H9 (cell line): ENCODE results near the gene TMEM87A. TPM values are rescaled to one million over a fixed set of nuclear protein-coding genes. Genes with fewer than 3 reads are reported as not detected.

Experiments
- DNase-seq: peaks from one replicate; pipeline ENCODE4 v3.0.0-alpha.2; 2017
- H2AFZ ChIP-seq: one replicate; pipeline ENCODE4 v1.6.1; 2013; ENCODE audit warnings: mild to moderate bottlenecking, low read length, control low read depth, moderate library complexity
- H2AK5ac ChIP-seq: 2 replicates; pipeline ENCODE4 v1.6.1; 2013; ENCODE audit warnings: low read length, control low read depth, mixed read lengths; ENCODE audit not compliant: insufficient read length
- H2BK120ac ChIP-seq: one replicate; pipeline ENCODE4 v1.6.1; 2013; ENCODE audit warnings: low read depth, mild to moderate bottlenecking, low read length, control low read depth, inconsistent platforms; ENCODE audit not compliant: poor library complexity, severe bottlenecking
- H2BK12ac ChIP-seq: 2 replicates; pipeline ENCODE4 v1.6.1; 2013; ENCODE audit warnings: low read length, control low read depth, mixed read lengths, low read depth; ENCODE audit not compliant: insufficient read length
- H2BK15ac ChIP-seq: 2 replicates; pipeline ENCODE4 v1.6.1; 2013; ENCODE audit warnings: low read depth, low read length, control low read depth
- H2BK20ac ChIP-seq: one replicate; pipeline ENCODE4 v1.6.1; 2013; ENCODE audit warnings: low read depth, mild to moderate bottlenecking, low read length, control low read depth, inconsistent platforms; ENCODE audit not compliant: poor library complexity, severe bottlenecking
- H2BK5ac ChIP-seq: 2 replicates; pipeline ENCODE4 v1.6.1; 2013; ENCODE audit warnings: low read length, control low read depth, mixed read lengths; ENCODE audit not compliant: insufficient read length
- H3K14ac ChIP-seq: 2 replicates; pipeline ENCODE4 v1.6.1; 2013; ENCODE audit warnings: low read length, control low read depth; ENCODE audit not compliant: insufficient read depth
- H3K18ac ChIP-seq: 2 replicates; pipeline ENCODE4 v1.6.1; 2013; ENCODE audit warnings: low read depth, mild to moderate bottlenecking, mixed read lengths, low read length, control low read depth; ENCODE audit not compliant: insufficient read length
- H3K23ac ChIP-seq: 2 replicates; pipeline ENCODE4 v1.6.1; 2013; ENCODE audit warnings: low read length, control low read depth, mixed read lengths, low read depth; ENCODE audit not compliant: insufficient read length
- H3K23me2 ChIP-seq: 2 replicates; pipeline ENCODE4 v1.6.1; 2013; ENCODE audit warnings: low read depth, mild to moderate bottlenecking, mixed read lengths, low read length, control low read depth; ENCODE audit not compliant: insufficient read length, poor library complexity, severe bottlenecking
- H3K27ac ChIP-seq: 2 replicates; pipeline ENCODE4 v1.5.1; 2013; ENCODE audit warnings: low read length, control low read depth, mixed read lengths, low read depth; ENCODE audit not compliant: insufficient read length
- H3K27me3 ChIP-seq: 2 replicates; pipeline ENCODE4 v1.6.1; 2013; ENCODE audit warnings: low read length, control low read depth, inconsistent platforms; ENCODE audit not compliant: insufficient read depth
- H3K4ac ChIP-seq: 2 replicates; pipeline ENCODE4 v1.6.1; 2013; ENCODE audit warnings: low read depth, mild to moderate bottlenecking, control low read depth, inconsistent platforms, low read length, moderate library complexity
- H3K4me1 ChIP-seq: 2 replicates; pipeline ENCODE4 v1.6.1; 2013; ENCODE audit warnings: low read length, control low read depth, inconsistent platforms; ENCODE audit not compliant: insufficient read depth
- H3K4me2 ChIP-seq: 2 replicates; pipeline ENCODE4 v1.6.1; 2013; ENCODE audit warnings: low read length, control low read depth, mixed read lengths; ENCODE audit not compliant: insufficient read length, insufficient read depth
- H3K56ac ChIP-seq: 2 replicates; pipeline ENCODE4 v1.6.1; 2013; ENCODE audit warnings: low read depth, mild to moderate bottlenecking, mixed read lengths, low read length, control low read depth; ENCODE audit not compliant: insufficient read length
- H3K79me1 ChIP-seq: 2 replicates; pipeline ENCODE4 v1.6.1; 2013; ENCODE audit warnings: low read depth, mild to moderate bottlenecking, moderate library complexity, low read length, control low read depth, inconsistent platforms; ENCODE audit not compliant: insufficient read depth, poor library complexity, severe bottlenecking
- H3K79me2 ChIP-seq: 2 replicates; pipeline ENCODE4 v1.6.1; 2013; ENCODE audit warnings: low read length, control low read depth, inconsistent platforms; ENCODE audit not compliant: insufficient read depth
- H3K9ac ChIP-seq: 2 replicates; pipeline ENCODE4 v1.6.1; 2013; ENCODE audit warnings: low read length, control low read depth, mixed read lengths; ENCODE audit not compliant: insufficient read length; ENCODE audit errors: extremely low read depth
- H3K9me3 ChIP-seq: one replicate; pipeline ENCODE4 v1.6.1; 2013; ENCODE audit warnings: low read depth, low read length, inconsistent platforms; ENCODE audit not compliant: control insufficient read depth
- H3T11ph ChIP-seq: one replicate; pipeline ENCODE4 v1.6.1; 2013; ENCODE audit warnings: mild to moderate bottlenecking, low read length, control low read depth, inconsistent platforms
- H4K20me1 ChIP-seq: one replicate; pipeline ENCODE4 v1.6.1; 2013; ENCODE audit not compliant: control insufficient read depth, insufficient read length, insufficient read depth
- H4K5ac ChIP-seq: 2 replicates; pipeline ENCODE4 v1.6.1; 2013; ENCODE audit warnings: low read depth, mild to moderate bottlenecking, mixed read lengths, low read length, control low read depth; ENCODE audit not compliant: insufficient read length
- H4K8ac ChIP-seq: replicated peaks from 2 replicates; pipeline ENCODE4 v1.6.1; 2013; ENCODE audit warnings: low read length, control low read depth, mixed read lengths, low read depth; ENCODE audit not compliant: insufficient read length
- H4K91ac ChIP-seq: 2 replicates; pipeline ENCODE4 v1.6.1; 2013; ENCODE audit warnings: low read depth, mild to moderate bottlenecking, moderate library complexity, mixed read lengths, low read length, control low read depth; ENCODE audit not compliant: insufficient read length
- H3K27ac Mint-ChIP-seq, 3 experiments: 2 replicates in 2 of 3; 3 replicates in 1 of 3; pipeline ENCODE4 v1.8.0; 2020 to 2021; ENCODE audit warnings: mixed read lengths in 3 of 3, mild to moderate bottlenecking in 1 of 3, moderate library complexity in 1 of 3
- H3K27me3 Mint-ChIP-seq: 2 replicates; pipeline ENCODE4 v1.8.0; 2021; ENCODE audit warnings: low read depth, mild to moderate bottlenecking, moderate library complexity, mixed read lengths
- H3K36me3 Mint-ChIP-seq, 3 experiments: 2 replicates in 2 of 3; 3 replicates in 1 of 3; pipeline ENCODE4 v1.8.0; 2020 to 2021; ENCODE audit warnings: low read depth in 3 of 3, mixed read lengths in 3 of 3; ENCODE audit not compliant: insufficient read depth in 1 of 3
- H3K4me1 Mint-ChIP-seq, 2 experiments: 2 replicates each; pipeline ENCODE4 v1.8.0; 2020; ENCODE audit warnings: mixed read lengths in 2 of 2
- H3K4me3 Mint-ChIP-seq, 2 experiments: 2 replicates in 1 of 2; 3 replicates in 1 of 2; pipeline ENCODE4 v1.8.0; 2020 to 2021; ENCODE audit warnings: mild to moderate bottlenecking in 2 of 2, mixed read lengths in 2 of 2, moderate library complexity in 1 of 2
- H3K9me3 Mint-ChIP-seq, 2 experiments: 2 replicates in 1 of 2; 3 replicates in 1 of 2; pipeline ENCODE4 v1.8.0; 2020; ENCODE audit warnings: mild to moderate bottlenecking in 2 of 2, mixed read lengths in 2 of 2, moderate library complexity in 1 of 2
- WGBS: extraction: QIAGEN DNeasy Blood & Tissue Kit; methylation state at CpG from one replicate; pipeline ENCODE4 v1.1.7; 2013; ENCODE audit warnings: missing lambda C conversion rate, low lambda C conversion rate, mixed read lengths; ENCODE audit not compliant: insufficient read length; ENCODE audit errors: extremely low coverage; 5-methylcytosine and 5-hydroxymethylcytosine counted together
- total RNA-seq: library from RNA; stranded (reverse); gene quantifications from 2 replicates; pipeline ENCODE4 v1.2.1, GENCODE V29; 2021
- TF ChIP-seq, protein P1 (sequence below): fragments of 200-600 bp; sonication (generic); conservative IDR thresholded peaks from 3 replicates; pipeline ENCODE4 v1.8.0; 2021; ENCODE audit warnings: antibody characterized with exemption, mild to moderate bottlenecking

Gene TMEM87A
- total RNA-seq, 1 experiment from 2014 or later: 46.7 TPM

DNA sequence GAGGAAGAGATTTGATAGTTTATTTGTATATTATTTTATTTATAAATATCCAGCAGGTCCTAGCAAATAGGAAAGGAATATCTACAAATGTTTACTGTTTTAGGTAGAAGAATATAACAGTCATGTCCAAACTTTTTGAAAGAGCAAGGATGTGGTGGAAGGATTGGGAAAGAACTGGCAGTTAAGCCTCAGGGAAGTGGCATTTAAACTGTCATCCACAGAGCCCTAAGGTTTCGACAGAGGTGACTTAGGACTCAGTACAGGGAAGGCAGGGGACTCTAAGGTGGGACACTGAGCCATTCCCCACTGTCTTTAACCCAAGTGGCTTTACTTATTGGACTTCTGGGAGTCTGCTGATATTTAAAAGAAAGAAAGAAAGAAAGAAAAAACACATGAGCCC lies 11.8 kb upstream of the TMEM87A start:
- H3K4me3 Mint-ChIP-seq: no peak overlapping the region
- H3K27ac Mint-ChIP-seq: no peak overlapping the region
- no peak overlapping the region for H3K56ac ChIP-seq

More for the DNA sequence above, 11.8 kb upstream of the TMEM87A start:
- Histone ChIP-seq H3K9ac (no peak overlapping the region), H4K5ac (no peak overlapping the region), H2BK120ac (no peak overlapping the region), H3K27ac (no peak overlapping the region), H3K4me2 (no peak overlapping the region), H3K4ac (no peak overlapping the region), H2AK5ac (no peak overlapping the region), H3K23me2 (no peaks in the 10 kb centered on the region), H3T11ph (no peak overlapping the region), H3K14ac (no peak overlapping the region), H3K23ac (no peak overlapping the region), H2BK15ac (no peak overlapping the region), H3K18ac (no peak overlapping the region), H4K91ac (no peak overlapping the region), H4K20me1 (no peaks in the 10 kb centered on the region), H3K9me3 (no peaks in the 10 kb centered on the region), H2BK12ac (no peak overlapping the region), H3K79me1 (no peaks in the 10 kb centered on the region), H4K8ac (no peak overlapping the region), H2AFZ (no peak overlapping the region), H2BK20ac (no peak overlapping the region), H3K4me1 (no peaks in the 10 kb centered on the region), H2BK5ac (no peak overlapping the region), H3K79me2 (no peaks in the 10 kb centered on the region; the same call in 1 of the 2 replicates), H3K27me3 (no peaks in the 10 kb centered on the region)
- Mint-ChIP-seq H3K9me3 (no peaks in the 10 kb centered on the region), H3K36me3 (no peaks in the 10 kb centered on the region), H3K27me3 (no peaks in the 10 kb centered on the region; the same call in 1 of the 2 replicates), H3K4me1 (peaks cover 6 to 7% of the 10 kb centered on the region in 2 experiments; a peak in 3 of 4 replicates)
- no CpG with 5 or more reads among the region's 1 CpG for WGBS
- DNase-seq: no peak
- TF ChIP-seq, protein P1, sequence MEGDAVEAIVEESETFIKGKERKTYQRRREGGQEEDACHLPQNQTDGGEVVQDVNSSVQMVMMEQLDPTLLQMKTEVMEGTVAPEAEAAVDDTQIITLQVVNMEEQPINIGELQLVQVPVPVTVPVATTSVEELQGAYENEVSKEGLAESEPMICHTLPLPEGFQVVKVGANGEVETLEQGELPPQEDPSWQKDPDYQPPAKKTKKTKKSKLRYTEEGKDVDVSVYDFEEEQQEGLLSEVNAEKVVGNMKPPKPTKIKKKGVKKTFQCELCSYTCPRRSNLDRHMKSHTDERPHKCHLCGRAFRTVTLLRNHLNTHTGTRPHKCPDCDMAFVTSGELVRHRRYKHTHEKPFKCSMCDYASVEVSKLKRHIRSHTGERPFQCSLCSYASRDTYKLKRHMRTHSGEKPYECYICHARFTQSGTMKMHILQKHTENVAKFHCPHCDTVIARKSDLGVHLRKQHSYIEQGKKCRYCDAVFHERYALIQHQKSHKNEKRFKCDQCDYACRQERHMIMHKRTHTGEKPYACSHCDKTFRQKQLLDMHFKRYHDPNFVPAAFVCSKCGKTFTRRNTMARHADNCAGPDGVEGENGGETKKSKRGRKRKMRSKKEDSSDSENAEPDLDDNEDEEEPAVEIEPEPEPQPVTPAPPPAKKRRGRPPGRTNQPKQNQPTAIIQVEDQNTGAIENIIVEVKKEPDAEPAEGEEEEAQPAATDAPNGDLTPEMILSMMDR: no peak
